Measurements from ENCODE around the gene LMF2.

The LMF2 gene

GRCh38 chr22:50485221-50486131 lies 22.0 kb downstream of the LMF2 start:
- CTCF ChIA-PET: interaction anchor here (0.6 kb wide), 1 partner anchor 178 kb away, joined by 3 read pairs; the partner anchor contains the start of gene PLXNB2
- TF ChIP-seq HDGF (IDR thresholded peaks at IDR 0.05; ENCODE audit: borderline replicate concordance) (no peak), FOXM1 (IDR thresholded peaks at IDR 0.05; ENCODE audit: borderline replicate concordance) (no peak), ARNT (IDR thresholded peaks at IDR 0.05) (no peak), NFRKB (IDR thresholded peaks at IDR 0.05) (no peak), CTBP1 (IDR thresholded peaks at IDR 0.05; ENCODE audit: borderline replicate concordance) (no peak), SUZ12 (IDR thresholded peaks at IDR 0.05) (no peak), ZNF384 (IDR thresholded peaks at IDR 0.05) (peak; percentile 58; the same call in 1 of the 2 replicates), BHLHE40 (IDR thresholded peaks at IDR 0.05; ENCODE audit: borderline replicate concordance) (no peak), FOXA1 (IDR thresholded peaks at IDR 0.05) (no peak), TARDBP (IDR thresholded peaks at IDR 0.05) (no peak), FOXK2 (IDR thresholded peaks at IDR 0.05) (no peak), L3MBTL2 (conservative IDR thresholded peaks at IDR 0.05) (0 out of 2 replicates have a peak, but pooled peaks have one; percentile 20)
- POLR2A ChIA-PET: interaction anchor here (1.3 to 1.5 kb wide), 3 partner anchors 13 to 40 kb away, joined by 4 to 5 read pairs (median 4); partner anchors contain the start of genes LMF2, NCAPH2 and SCO2
- no peak for DNase-seq (ENCODE audit: extremely low spot score)

DNA sequence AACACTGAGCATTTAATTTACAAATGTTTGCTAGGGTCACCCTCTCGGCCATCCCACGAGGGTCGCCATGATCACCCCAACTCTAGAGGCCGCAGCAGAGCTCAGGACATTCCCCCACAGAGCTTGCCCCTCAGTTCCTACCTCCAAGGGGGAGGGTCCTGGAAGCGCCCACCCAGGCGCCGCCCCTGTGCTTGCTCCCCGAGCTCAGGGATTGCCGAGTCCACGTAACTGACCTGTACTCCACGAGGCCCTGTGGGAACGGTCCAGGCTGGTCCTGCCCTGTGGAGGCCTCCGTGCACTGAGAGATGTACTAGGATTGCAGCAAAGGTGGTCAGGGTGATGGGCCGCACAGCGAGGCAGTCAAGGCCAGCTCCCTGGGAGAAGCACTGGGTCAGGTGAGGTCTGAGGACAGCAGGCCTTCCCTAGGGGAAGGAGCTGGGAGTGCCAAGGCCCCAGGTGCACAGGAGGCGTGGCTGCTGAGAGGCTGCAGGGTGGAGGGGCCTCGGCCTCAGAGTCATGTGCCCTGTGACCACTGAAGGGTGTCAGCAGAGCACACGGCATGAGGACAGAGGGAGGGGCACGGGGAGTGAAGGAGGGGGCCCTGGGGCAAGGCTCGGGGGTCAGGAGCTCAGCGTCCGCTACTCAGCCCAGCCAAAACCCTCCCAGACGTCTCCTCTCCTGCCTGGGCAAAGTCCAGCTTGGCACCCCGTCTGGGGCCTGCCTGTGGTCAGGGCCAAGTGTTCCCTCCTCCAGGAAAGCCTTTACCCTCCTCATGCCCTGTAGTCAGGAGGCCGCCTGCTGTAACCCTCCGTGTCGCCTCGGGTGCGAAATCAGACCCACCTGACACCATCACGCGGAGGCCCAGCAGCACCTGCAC lies 23.3 kb downstream of the LMF2 start:
- no peak for DNase-seq (ENCODE audit: extremely low spot score)
- no peak for TF ChIP-seq BHLHE40 (IDR thresholded peaks at IDR 0.05; ENCODE audit: borderline replicate concordance)
- no peak for TF ChIP-seq LEF1 (IDR thresholded peaks at IDR 0.05; ENCODE audit: borderline replicate concordance)
- ChIA-PET CTCF (interaction anchor here (0.8 kb wide), 1 partner anchor 14 kb away, joined by 5 read pairs; no protein-coding TSS in a partner anchor), POLR2A (interaction anchor here (0.6 to 1.5 kb wide), 5 partner anchors 9 to 42 kb away, joined by 3 to 5 read pairs (median 4); partner anchors contain the start of genes LMF2, NCAPH2, SBF1 and SCO2)

- ChIA-PET CTCF (interaction anchor here (0.8 kb wide), 1 partner anchor 15 kb away, joined by 5 read pairs; no protein-coding TSS in a partner anchor), POLR2A (interaction anchor here (0.6 to 1.2 kb wide), 3 partner anchors 24 to 42 kb away, joined by 3 to 4 read pairs (median 3); partner anchors contain the start of genes LMF2, NCAPH2 and SCO2)
- DNase-seq (ENCODE audit: extremely low spot score): no peak
- TF ChIP-seq ZNF384 (IDR thresholded peaks at IDR 0.05): no peak
- no peak for TF ChIP-seq HDGF (IDR thresholded peaks at IDR 0.05; ENCODE audit: borderline replicate concordance)
- no peak for TF ChIP-seq ELF4 (IDR thresholded peaks at IDR 0.05)
- TF ChIP-seq BHLHE40 (IDR thresholded peaks at IDR 0.05; ENCODE audit: borderline replicate concordance): no peak
- no peak for TF ChIP-seq L3MBTL2 (conservative IDR thresholded peaks at IDR 0.05)
- TF ChIP-seq FOXA1 (IDR thresholded peaks at IDR 0.05): no peak
- TF ChIP-seq FOXK2 (IDR thresholded peaks at IDR 0.05): no peak
- TF ChIP-seq, protein P1, sequence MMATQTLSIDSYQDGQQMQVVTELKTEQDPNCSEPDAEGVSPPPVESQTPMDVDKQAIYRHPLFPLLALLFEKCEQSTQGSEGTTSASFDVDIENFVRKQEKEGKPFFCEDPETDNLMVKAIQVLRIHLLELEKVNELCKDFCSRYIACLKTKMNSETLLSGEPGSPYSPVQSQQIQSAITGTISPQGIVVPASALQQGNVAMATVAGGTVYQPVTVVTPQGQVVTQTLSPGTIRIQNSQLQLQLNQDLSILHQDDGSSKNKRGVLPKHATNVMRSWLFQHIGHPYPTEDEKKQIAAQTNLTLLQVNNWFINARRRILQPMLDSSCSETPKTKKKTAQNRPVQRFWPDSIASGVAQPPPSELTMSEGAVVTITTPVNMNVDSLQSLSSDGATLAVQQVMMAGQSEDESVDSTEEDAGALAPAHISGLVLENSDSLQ (IDR thresholded peaks at IDR 0.05): no peak
- TF ChIP-seq SP1 (IDR thresholded peaks at IDR 0.05): no peak
- no peak for TF ChIP-seq TARDBP (IDR thresholded peaks at IDR 0.05)
- no peak for TF ChIP-seq NFRKB (IDR thresholded peaks at IDR 0.05)
- TF ChIP-seq LEF1 (IDR thresholded peaks at IDR 0.05; ENCODE audit: borderline replicate concordance): no peak
- TF ChIP-seq CTBP1 (IDR thresholded peaks at IDR 0.05; ENCODE audit: borderline replicate concordance): no peak
- no peak for TF ChIP-seq SUZ12 (IDR thresholded peaks at IDR 0.05)
- no peak for TF ChIP-seq ARNT (IDR thresholded peaks at IDR 0.05)
- no peak for TF ChIP-seq FOXM1 (IDR thresholded peaks at IDR 0.05; ENCODE audit: borderline replicate concordance)
Measured at GRCh38 chr22:50483556-50483955, 23.9 kb downstream of the LMF2 start.

DNA sequence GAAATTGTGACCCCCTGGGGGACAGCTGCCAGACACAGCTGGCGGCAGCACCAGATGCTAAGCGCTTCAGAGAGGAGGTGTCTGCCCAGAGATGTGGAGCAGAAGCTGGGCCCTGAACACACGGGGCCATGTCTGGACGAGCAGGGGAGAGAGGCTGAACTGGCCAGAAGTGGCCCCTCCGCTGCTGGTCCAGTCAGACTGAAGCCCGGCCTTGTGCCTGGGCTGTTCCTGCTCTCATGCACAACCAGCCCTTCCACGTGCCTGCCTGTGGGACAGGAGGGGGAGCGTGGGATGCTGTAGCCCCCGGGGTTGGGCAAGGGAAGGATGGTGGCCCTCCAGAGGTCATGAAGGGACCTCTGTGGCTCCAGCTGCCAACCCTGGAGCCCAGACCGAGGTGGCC lies 24.4 kb downstream of the LMF2 start:
- TF ChIP-seq BHLHE40 (IDR thresholded peaks at IDR 0.05; ENCODE audit: borderline replicate concordance): no peak
- TF ChIP-seq HDGF (IDR thresholded peaks at IDR 0.05; ENCODE audit: borderline replicate concordance): no peak
- TF ChIP-seq L3MBTL2 (conservative IDR thresholded peaks at IDR 0.05): no peak
- TF ChIP-seq FOXA1 (IDR thresholded peaks at IDR 0.05): no peak
- no peak for TF ChIP-seq ZNF384 (IDR thresholded peaks at IDR 0.05)
- DNase-seq (ENCODE audit: extremely low spot score): no peak
- POLR2A ChIA-PET: interaction anchor here (1.0 kb wide), 1 partner anchor 26 kb away, joined by 3 read pairs; no protein-coding TSS in a partner anchor
- CTCF ChIA-PET: no interaction called here

- POLR2A ChIA-PET: interaction anchor here (1.0 to 1.2 kb wide), 2 partner anchors 25 to 27 kb away, joined by 3 to 4 read pairs; partner anchors contain the start of genes LMF2 and NCAPH2
Measured at GRCh38 chr22:50482107-50483074, 25.1 kb downstream of the LMF2 start.

More at GRCh38 chr22:50482107-50483074, 25.1 kb downstream of the LMF2 start:
- TF ChIP-seq, protein P1 (IDR thresholded peaks at IDR 0.05): no peak
- TF ChIP-seq NFRKB (IDR thresholded peaks at IDR 0.05) (no peak), HDGF (IDR thresholded peaks at IDR 0.05; ENCODE audit: borderline replicate concordance) (no peak), ELF4 (IDR thresholded peaks at IDR 0.05) (no peak), L3MBTL2 (conservative IDR thresholded peaks at IDR 0.05) (no peak), FOXK2 (IDR thresholded peaks at IDR 0.05) (no peak), FOXA1 (IDR thresholded peaks at IDR 0.05) (no peak), TARDBP (IDR thresholded peaks at IDR 0.05) (no peak), SUZ12 (IDR thresholded peaks at IDR 0.05) (no peak), SP1 (IDR thresholded peaks at IDR 0.05) (no peak), LEF1 (IDR thresholded peaks at IDR 0.05; ENCODE audit: borderline replicate concordance) (no peak), FOXM1 (IDR thresholded peaks at IDR 0.05; ENCODE audit: borderline replicate concordance) (no peak)
- DNase-seq (ENCODE audit: extremely low spot score): no peak
- CTCF ChIA-PET: no interaction called here
